Neuron (in vitro differentiated cells): Measurements from ENCODE around the gene GTPBP4.
"Not testable (repeated sequence)": the region's sequence is repeated elsewhere in the genome, so short reads cannot be mapped to it uniquely, and the experiment has no call there.

Experiments used
- H2AFZ ChIP-seq: one replicate; pipeline ENCODE4 v1.6.1; 2013; ENCODE audit warnings: low read depth, mild to moderate bottlenecking, inconsistent platforms, low read length, moderate library complexity
- H3K27me3 ChIP-seq: one replicate; pipeline ENCODE4 v1.6.1; 2013; ENCODE audit warnings: low read length; ENCODE audit not compliant: insufficient read depth
- H3K36me3 ChIP-seq: one replicate; pipeline ENCODE4 v1.6.1; 2013; ENCODE audit warnings: low read length; ENCODE audit not compliant: insufficient read depth
- H3K4me1 ChIP-seq: one replicate; pipeline ENCODE4 v1.6.1; 2013; ENCODE audit warnings: low read length; ENCODE audit not compliant: insufficient read depth
- H3K4me3 ChIP-seq: 2 replicates; pipeline ENCODE4 v1.5.1; 2013; ENCODE audit warnings: mild to moderate bottlenecking, low read length, moderate library complexity
- H3K9me3 ChIP-seq: one replicate; pipeline ENCODE4 v1.6.1; 2013; ENCODE audit warnings: low read length

The GTPBP4 gene

DNA sequence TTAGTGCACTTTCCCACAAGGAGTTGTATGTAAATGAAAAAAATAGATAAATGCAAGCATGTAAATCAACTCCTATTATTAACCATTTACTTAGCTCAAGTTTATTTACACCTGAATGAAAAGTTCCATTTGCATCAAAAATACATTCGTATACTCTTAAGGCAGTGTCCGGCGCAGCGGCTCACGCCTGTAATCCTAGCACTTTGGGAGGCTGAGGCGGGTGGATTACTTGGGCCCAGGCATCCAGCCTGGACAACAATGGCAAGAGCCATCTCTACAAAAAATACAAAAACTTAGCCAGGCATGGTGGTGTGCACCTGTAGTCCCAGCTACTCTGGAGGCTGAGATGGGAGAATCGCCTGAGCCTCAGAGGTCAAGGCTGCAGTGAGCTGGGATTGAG is 41.6 kb downstream of the GTPBP4 start:
- Histone ChIP-seq H3K4me1 (no peaks in the 10 kb centered on the region), H3K27me3 (no peaks in the 10 kb centered on the region), H2AFZ (no peak overlapping the region), H3K36me3 (no peaks in the 10 kb centered on the region), H3K9me3 (no peaks in the 10 kb centered on the region), H3K4me3 (no peak overlapping the region)

DNA sequence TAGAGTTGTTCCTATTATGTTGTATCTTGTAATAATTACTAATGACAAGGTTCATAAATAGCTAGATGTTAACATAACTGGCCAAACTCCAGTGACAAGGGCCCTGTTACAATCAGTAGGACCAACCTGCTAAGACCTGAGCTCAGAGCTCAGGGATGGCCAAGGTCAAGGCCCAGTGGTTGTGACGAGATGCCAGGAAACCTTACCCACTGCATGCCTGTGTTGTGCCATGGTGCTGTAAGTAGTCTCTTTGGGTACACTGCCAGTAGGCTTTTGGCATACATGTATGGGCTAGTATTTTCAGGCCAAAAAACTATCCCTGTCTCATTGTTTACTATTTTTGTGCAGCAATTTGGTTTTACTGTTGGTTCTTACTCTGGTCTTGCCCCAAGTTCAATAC is 45.4 kb downstream of the GTPBP4 start:
- no peak overlapping the region for H3K4me3 ChIP-seq
- H3K27me3 ChIP-seq, result no peaks in the 10 kb centered on the region
- no peak overlapping the region for H2AFZ ChIP-seq
- no peaks in the 10 kb centered on the region for H3K9me3 ChIP-seq
- peaks cover 5% of the 10 kb centered on the region for H3K4me1 ChIP-seq
- peaks cover 3% of the 10 kb centered on the region for H3K36me3 ChIP-seq

DNA sequence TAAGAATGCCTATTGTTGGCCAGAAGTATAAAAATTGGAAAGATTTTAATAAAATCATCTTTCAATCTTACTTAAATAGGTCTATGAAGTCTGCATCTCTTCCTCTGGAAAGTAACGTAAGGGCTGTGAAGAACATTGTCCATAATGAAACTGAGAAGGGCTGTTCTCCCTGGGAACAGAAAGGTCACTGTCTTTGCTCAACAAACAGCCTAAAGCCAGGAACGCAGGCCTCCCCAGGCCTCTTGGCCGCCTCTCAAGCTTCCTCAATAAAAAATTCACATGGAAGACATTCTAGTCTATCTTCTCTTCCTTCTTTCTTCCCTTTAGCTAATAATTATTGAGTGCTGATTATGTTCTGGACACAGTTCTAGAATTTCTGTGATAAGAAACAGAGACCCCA is 46.5 kb downstream of the GTPBP4 start:
- Histone ChIP-seq H2AFZ (no peak overlapping the region), H3K27me3 (no peaks in the 10 kb centered on the region), H3K9me3 (no peaks in the 10 kb centered on the region), H3K4me3 (no peak overlapping the region), H3K36me3 (peaks cover 8% of the 10 kb centered on the region), H3K4me1 (peaks cover 5% of the 10 kb centered on the region)

DNA sequence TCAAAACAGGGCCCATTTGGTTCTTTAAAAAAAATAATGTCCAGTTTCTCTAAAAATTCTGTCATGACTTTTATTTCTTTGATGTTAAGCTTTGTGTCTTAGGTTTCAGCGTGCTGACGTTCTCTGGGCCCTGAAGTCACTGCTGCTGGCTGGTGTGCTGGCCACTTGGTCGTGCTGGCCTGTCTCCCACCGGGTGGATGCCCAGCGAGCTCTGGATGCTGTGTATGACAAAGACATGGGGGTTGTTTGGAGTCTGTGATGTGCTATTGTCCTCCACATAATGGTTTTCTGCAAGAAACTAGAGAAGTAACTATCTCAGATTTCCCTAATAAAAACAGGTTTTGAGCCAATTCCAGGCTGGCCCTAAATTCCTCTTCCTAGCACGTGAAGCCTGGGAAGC is 47.0 kb downstream of the GTPBP4 start:
- H3K4me1 ChIP-seq, result peaks cover 5% of the 10 kb centered on the region
- H3K27me3 ChIP-seq, result no peaks in the 10 kb centered on the region
- H3K4me3 ChIP-seq, result no peak overlapping the region
- H3K9me3 ChIP-seq, result no peaks in the 10 kb centered on the region
- H3K36me3 ChIP-seq, result peaks cover 12% of the 10 kb centered on the region
- H2AFZ ChIP-seq, result no peak overlapping the region

DNA sequence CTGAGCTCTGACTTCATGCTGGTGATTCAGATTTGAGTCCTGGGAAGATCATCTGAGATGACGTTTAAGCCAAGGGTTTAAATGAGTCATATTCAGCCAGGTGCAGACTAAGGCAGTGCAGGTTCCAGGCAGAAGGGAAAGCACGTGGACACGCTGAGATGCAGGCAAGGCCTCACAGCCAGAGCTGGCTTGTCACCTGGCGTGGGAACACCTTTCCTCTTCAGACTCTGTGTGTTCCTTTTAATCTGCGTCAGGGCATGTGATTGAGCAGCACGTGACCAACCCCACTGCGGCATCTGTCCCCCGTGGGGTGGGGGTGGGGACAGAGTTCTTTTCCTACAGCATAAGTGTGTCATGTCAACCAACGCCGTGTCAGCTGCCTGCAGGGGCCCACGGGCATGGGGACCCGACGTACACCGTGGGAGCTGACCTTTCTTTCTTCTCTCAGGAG is 48.1 kb downstream of the GTPBP4 start:
- peaks cover 5% of the 10 kb centered on the region for H3K4me1 ChIP-seq
- H3K9me3 ChIP-seq, result no peaks in the 10 kb centered on the region
- H2AFZ ChIP-seq, result no peak overlapping the region
- peaks cover 24% of the 10 kb centered on the region for H3K36me3 ChIP-seq
- no peak overlapping the region for H3K4me3 ChIP-seq
- H3K27me3 ChIP-seq, result no peaks in the 10 kb centered on the region

DNA sequence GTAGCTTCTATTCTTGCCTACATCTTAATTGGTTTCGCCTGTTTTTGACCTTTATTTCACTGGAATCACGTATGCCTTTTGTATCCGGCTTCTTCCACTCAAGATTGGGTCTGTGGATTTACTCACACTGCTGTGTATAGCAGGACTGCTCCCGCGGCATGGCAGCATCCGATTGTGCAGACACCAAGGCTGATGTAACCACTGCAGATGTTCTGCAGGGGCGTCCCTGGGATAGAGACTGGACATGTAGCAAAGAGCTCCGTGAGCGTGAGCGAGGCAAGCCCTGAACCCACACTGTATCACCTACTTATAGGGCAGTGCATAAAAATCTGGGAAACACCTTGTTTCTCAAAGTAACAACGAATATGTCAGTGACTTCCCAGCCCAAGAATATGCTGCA is 48.9 kb downstream of the GTPBP4 start:
- H2AFZ ChIP-seq, result no peak overlapping the region
- H3K27me3 ChIP-seq, result no peaks in the 10 kb centered on the region
- H3K4me1 ChIP-seq, result peaks cover 5% of the 10 kb centered on the region
- H3K4me3 ChIP-seq, result no peak overlapping the region
- no peaks in the 10 kb centered on the region for H3K9me3 ChIP-seq
- peaks cover 30% of the 10 kb centered on the region for H3K36me3 ChIP-seq

DNA sequence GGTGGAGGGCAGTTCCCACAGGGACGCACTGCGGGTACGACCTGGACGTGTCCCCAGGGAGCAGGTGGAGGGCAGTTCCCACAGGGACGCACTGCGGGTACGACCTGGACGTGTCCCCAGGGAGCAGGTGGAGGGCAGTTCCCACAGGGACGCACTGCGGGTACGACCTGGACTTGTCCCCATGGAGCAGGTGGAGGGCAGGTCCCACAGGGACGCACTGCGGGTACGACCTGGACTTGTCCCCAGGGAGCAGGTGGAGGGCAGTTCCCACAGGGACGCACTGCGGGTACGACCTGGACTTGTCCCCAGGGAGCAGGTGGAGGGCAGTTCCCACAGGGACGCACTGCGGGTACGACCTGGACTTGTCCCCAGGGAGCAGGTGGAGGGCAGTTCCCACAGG is 50.5 kb downstream of the GTPBP4 start:
- H3K4me3 ChIP-seq, H3K27me3 ChIP-seq, H3K4me1 ChIP-seq, H2AFZ ChIP-seq, H3K9me3 ChIP-seq: not testable (repeated sequence)
- H3K36me3 ChIP-seq, result peaks cover 47% of the 10 kb centered on the region

DNA sequence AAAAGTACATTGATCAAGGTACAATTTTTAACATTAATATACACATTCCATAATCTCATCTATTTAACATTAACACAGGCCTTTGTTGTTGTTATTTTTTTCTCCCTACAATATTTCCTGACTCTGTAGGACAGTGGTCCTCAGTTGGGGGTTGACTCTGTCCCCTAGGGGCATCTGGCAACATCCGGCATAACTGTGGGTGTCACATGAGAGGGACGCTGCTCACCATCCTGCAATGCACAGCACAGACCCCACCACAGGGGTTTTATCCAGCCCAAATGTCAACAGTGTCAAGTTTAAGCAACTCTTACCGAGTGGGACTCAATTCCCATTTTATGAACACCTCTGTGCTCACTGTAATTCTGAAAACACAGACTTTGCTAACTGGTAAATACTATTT is 51.9 kb downstream of the GTPBP4 start:
- Histone ChIP-seq H3K36me3 (peaks cover 61% of the 10 kb centered on the region), H3K27me3 (no peaks in the 10 kb centered on the region), H3K4me1 (peaks cover 16% of the 10 kb centered on the region), H2AFZ (no peak overlapping the region), H3K9me3 (no peaks in the 10 kb centered on the region), H3K4me3 (no peak overlapping the region)

DNA sequence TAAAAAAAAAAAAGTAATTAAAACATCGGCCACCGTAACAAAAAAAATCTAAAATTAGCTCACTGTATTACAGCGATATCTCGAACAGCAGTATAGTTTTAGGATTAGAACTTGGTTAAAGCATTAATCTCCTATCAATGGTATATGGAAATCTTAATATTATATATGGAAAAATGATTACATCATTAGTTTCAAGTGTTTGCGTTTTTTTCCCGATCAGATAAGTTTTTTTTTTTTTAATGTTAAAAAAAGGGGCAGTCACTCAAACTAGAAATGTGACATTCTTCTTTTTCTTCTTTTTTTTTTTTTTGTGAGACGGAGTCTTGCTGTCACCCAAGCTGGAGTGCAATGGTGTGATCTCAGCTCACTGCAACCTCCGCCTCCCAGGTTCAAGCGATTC is 53.3 kb downstream of the GTPBP4 start:
- Histone ChIP-seq H3K36me3 (peaks cover 72% of the 10 kb centered on the region), H3K27me3 (no peaks in the 10 kb centered on the region), H3K4me1 (peaks cover 23% of the 10 kb centered on the region), H3K9me3 (no peaks in the 10 kb centered on the region), H2AFZ (no peak overlapping the region), H3K4me3 (no peak overlapping the region)

DNA sequence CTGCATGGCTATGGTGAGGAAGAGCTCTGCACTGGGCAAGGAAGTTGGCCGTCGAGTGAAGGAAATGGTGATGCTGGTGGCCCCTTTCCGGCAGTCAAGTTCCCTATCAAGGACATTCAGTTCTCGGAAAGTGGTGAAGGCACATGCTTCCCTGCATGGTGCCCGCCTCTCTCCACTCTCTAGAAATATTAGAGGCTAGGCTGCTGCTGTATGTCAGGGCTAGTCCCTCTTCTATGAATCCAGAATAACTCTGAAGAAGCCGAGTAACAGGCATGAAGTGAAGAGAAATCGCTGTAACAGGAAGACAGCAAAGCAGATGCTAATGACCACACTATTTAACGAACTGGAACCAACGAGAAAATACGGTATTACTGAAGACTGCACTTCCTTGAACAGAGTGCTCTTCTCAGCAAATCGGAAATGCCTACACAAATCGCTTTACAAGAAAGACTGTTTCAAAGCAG is 55.3 kb downstream of the GTPBP4 start:
- no peaks in the 10 kb centered on the region for H3K27me3 ChIP-seq
- H3K36me3 ChIP-seq, result peaks cover 70% of the 10 kb centered on the region

DNA sequence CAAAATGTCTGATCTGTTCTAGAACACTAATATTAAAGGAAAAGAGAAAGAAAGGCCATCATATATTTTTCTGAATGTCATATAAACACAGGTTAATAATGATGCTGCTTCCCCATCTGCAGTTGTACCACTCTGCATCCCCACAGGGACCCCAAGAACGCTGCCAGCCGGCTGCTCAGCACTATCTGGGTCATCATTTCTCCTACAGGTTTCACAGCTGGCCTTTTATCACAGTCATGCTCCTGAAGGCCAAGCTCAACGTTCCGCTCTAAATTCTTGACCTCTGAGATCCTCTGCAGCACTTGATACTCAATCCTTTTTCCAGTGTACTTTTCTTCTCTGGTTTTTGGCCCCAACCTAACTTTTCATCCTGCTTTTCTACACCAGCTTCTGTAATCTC is 55.9 kb downstream of the GTPBP4 start:
- Histone ChIP-seq H3K36me3 (peaks cover 70% of the 10 kb centered on the region), H3K27me3 (no peaks in the 10 kb centered on the region), H3K4me3 (no peak overlapping the region), H2AFZ (no peak overlapping the region), H3K4me1 (peaks cover 26% of the 10 kb centered on the region), H3K9me3 (no peaks in the 10 kb centered on the region)

More for the DNA sequence above, 55.3 kb downstream of the GTPBP4 start:
- H3K4me3 ChIP-seq, result no peak overlapping the region
- H2AFZ ChIP-seq, result no peak overlapping the region
- no peaks in the 10 kb centered on the region for H3K9me3 ChIP-seq
- peaks cover 26% of the 10 kb centered on the region for H3K4me1 ChIP-seq

DNA sequence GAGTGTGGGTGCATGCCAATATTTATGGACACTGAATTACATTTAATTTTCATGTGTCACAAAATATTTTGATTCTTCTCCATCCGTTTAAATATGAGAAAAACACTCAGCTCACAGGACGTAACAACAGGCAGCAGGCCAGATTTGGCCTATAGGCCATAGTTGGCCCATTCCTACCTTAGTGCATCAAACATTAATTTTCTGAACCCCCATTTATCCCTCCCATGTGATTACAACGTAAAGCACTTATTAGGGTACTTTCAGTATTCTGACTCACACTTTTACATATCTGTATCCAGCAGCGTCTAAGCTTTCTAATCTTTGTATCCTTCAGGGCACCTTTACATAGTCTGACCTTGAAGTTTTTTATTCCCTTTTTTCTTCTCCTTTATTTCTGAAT is 56.7 kb downstream of the GTPBP4 start:
- no peaks in the 10 kb centered on the region for H3K9me3 ChIP-seq
- no peak overlapping the region for H3K4me3 ChIP-seq
- H2AFZ ChIP-seq, result no peak overlapping the region
- H3K4me1 ChIP-seq, result peaks cover 26% of the 10 kb centered on the region
- no peaks in the 10 kb centered on the region for H3K27me3 ChIP-seq
- H3K36me3 ChIP-seq, result peaks cover 64% of the 10 kb centered on the region

DNA sequence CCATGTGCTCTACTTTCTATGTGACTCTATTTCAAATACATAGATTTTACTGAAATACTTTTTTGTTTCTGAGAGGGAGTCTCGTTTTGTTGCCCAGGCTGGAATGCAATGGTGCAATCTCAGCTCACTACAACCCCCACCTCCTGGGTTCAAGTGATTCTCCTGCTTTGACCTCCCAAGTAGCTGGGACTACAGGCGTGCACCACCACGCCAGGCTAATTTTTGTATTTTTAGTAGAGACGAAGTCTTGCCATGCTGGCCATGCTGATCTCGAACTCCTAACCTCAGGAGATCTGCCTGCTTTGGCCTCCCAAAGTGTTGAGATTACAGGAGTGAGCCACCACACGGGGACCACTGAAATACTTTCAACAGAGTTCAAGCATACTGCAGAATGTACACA is 57.2 kb downstream of the GTPBP4 start:
- Histone ChIP-seq H3K36me3 (peaks cover 59% of the 10 kb centered on the region), H3K4me1 (peaks cover 26% of the 10 kb centered on the region), H3K27me3 (no peaks in the 10 kb centered on the region), H3K4me3 (peak overlapping the region; percentile 45), H3K9me3 (no peaks in the 10 kb centered on the region), H2AFZ (no peak overlapping the region)

DNA sequence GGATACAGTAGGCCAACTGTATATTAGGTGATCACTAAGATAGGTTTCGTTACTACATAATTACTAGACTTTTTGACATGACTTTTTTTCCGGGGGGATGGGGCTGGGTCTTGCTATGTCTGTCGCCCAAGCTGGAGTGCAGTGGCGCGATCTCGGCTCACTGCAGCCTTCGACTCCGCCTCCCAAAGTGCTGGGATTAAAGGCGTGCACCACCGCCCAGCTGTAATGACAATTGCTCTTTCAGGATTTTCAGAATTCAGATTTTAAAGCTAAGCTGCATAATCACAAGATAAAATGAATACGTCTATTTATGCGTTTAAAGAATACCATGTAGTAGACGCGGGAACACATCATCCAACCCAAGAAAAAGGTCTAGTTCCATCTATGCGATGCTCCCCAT is 59.7 kb downstream of the GTPBP4 start:
- peak overlapping the region; percentile 100 for H3K4me3 ChIP-seq

More for the DNA sequence above, 59.7 kb downstream of the GTPBP4 start:
- no peaks in the 10 kb centered on the region for H3K9me3 ChIP-seq
- H3K27me3 ChIP-seq, result no peaks in the 10 kb centered on the region
- H2AFZ ChIP-seq, result no peak overlapping the region
- peaks cover 37% of the 10 kb centered on the region for H3K4me1 ChIP-seq
- peaks cover 45% of the 10 kb centered on the region for H3K36me3 ChIP-seq
